ENCODE measurements around the gene TSEN54.
A peak's percentile ranks its signal among the peaks of the same experiment; 100 is the strongest.

Gene TSEN54

GRCh38 chr17:75504347-75505151, 11.8 kb upstream of the TSEN54 start:
- peak in 1 of 2 donors; percentile 40 for DNase-seq

- no peak for DNase-seq
Observed at GRCh38 chr17:75505152-75505409, 11.2 kb upstream of the TSEN54 start.

- no peak for DNase-seq
Observed at GRCh38 chr17:75505640-75506039, 10.7 kb upstream of the TSEN54 start.

- no peak for DNase-seq
Observed at GRCh38 chr17:75506134-75506533, 10.2 kb upstream of the TSEN54 start.

GRCh38 chr17:75506888-75507287, 9.4 kb upstream of the TSEN54 start:
- no peak for DNase-seq

GRCh38 chr17:75507733-75508719, 8.3 kb upstream of the TSEN54 start:
- no peak for DNase-seq

GRCh38 chr17:75508931-75509361, 7.4 kb upstream of the TSEN54 start:
- DNase-seq: no peak

- no peak for DNase-seq
Observed at GRCh38 chr17:75509528-75510258, 6.6 kb upstream of the TSEN54 start.

- DNase-seq: no peak
Observed at GRCh38 chr17:75511270-75511609, 5.1 kb upstream of the TSEN54 start.

- no peak for DNase-seq
Observed at GRCh38 chr17:75511610-75512575, 4.4 kb upstream of the TSEN54 start.

- DNase-seq: no peak
Observed at GRCh38 chr17:75512926-75513640, 3.2 kb upstream of the TSEN54 start.

- DNase-seq: no peak
Observed at GRCh38 chr17:75513641-75514000, 2.7 kb upstream of the TSEN54 start.

GRCh38 chr17:75514299-75514918, 1.9 kb upstream of the TSEN54 start:
- no peak for DNase-seq

- no peak for DNase-seq
Observed at GRCh38 chr17:75514919-75515495, 1.3 kb upstream of the TSEN54 start.

GRCh38 chr17:75515496-75516254, 653 bp upstream of the TSEN54 start, which contains the start of gene CASKIN2:
Gene CASKIN2 (minus strand): TSS chr17:75515537. CDS start chr17:75513804, 1,733 bp downstream.
- DNase-seq: peak; percentile 87 to 94

GRCh38 chr17:75516619-75517296, 430 bp downstream of the TSEN54 start:
- DNase-seq: peak; percentile 44 to 47

- peak; percentile 44 to 49 for DNase-seq
Observed at GRCh38 chr17:75517297-75517865, 1.1 kb downstream of the TSEN54 start.

- DNase-seq: no peak
Observed at GRCh38 chr17:75518201-75518600, 1.9 kb downstream of the TSEN54 start.

All from stimulated activated CD4-positive, alpha-beta T cell treated with anti-CD3 and anti-CD28 coated beads, Interleukin-2, amount 100 ng/mL, for 24 hours (primary cell).